ENCODE data around the gene MPRIP.
"Not testable (repeated sequence)": the region's sequence is repeated elsewhere in the genome, so short reads cannot be mapped to it uniquely, and the experiment has no call there.

Gene MPRIP

GRCh38 chr17:17013828-17014747 is 28.2 kb upstream of the MPRIP start:
- DNase-seq = not testable (repeated sequence)

- DNase-seq = not testable (repeated sequence)
Measured at GRCh38 chr17:17014748-17015124, 27.5 kb upstream of the MPRIP start.

GRCh38 chr17:17015230-17015629 is 27.0 kb upstream of the MPRIP start:
- DNase-seq = no peak

GRCh38 chr17:17016199-17017197 is 25.8 kb upstream of the MPRIP start:
- DNase-seq = not testable (repeated sequence)

GRCh38 chr17:17017343-17018014 is 24.8 kb upstream of the MPRIP start:
- no peak for DNase-seq

GRCh38 chr17:17018021-17018441 is 24.2 kb upstream of the MPRIP start:
- no peak for DNase-seq

- no peak for DNase-seq
Measured at GRCh38 chr17:17018612-17019429, 23.4 kb upstream of the MPRIP start.

GRCh38 chr17:17019430-17019762 is 22.9 kb upstream of the MPRIP start:
- no peak for DNase-seq

- no peak for DNase-seq
Measured at GRCh38 chr17:17019891-17020456, 22.3 kb upstream of the MPRIP start.

GRCh38 chr17:17020821-17021193 is 21.4 kb upstream of the MPRIP start:
- DNase-seq = no peak

GRCh38 chr17:17021194-17021863 is 20.9 kb upstream of the MPRIP start:
- no peak for DNase-seq

- no peak for DNase-seq
Measured at GRCh38 chr17:17022011-17022410, 20.2 kb upstream of the MPRIP start.

- DNase-seq = no peak
Measured at GRCh38 chr17:17022456-17022855, 19.8 kb upstream of the MPRIP start.

GRCh38 chr17:17024778-17025300 is 17.4 kb upstream of the MPRIP start:
- no peak for DNase-seq

GRCh38 chr17:17025621-17026020 is 16.6 kb upstream of the MPRIP start:
- no peak for DNase-seq

GRCh38 chr17:17026163-17026562 is 16.1 kb upstream of the MPRIP start:
- DNase-seq = no peak

GRCh38 chr17:17027442-17028058 is 14.7 kb upstream of the MPRIP start:
- no peak for DNase-seq

GRCh38 chr17:17028059-17028877 is 14.0 kb upstream of the MPRIP start:
- DNase-seq = no peak

GRCh38 chr17:17028878-17029535 is 13.2 kb upstream of the MPRIP start:
- no peak for DNase-seq
